K562 (cell line): ENCODE data around the gene HSD17B12. TPM values are rescaled to one million over a fixed set of nuclear protein-coding genes. Genes with fewer than 3 reads are reported as not detected.

Experiments used
- ERF ChIP-seq: fragments of 450-650 bp; formaldehyde crosslinking; IDR thresholded peaks from 2 replicates; pipeline ENCODE4 v1.4.0; 2020; ENCODE audit warnings: mild to moderate bottlenecking, mixed read lengths
- HDAC1 ChIP-seq, 2 experiments: fragments of 450-650 bp; IDR thresholded peaks; 2 replicates each; pipeline ENCODE4 v1.6.1; 2016 to 2017; ENCODE audit warnings: inconsistent platforms in 1 of 2, mild to moderate bottlenecking in 1 of 2, moderate library complexity in 1 of 2
- HDGF ChIP-seq: fragments of 450-650 bp; IDR thresholded peaks from 2 replicates; pipeline ENCODE4 v1.6.1; 2016
- HNRNPUL1 ChIP-seq: fragments of 200-400 bp; formaldehyde crosslinking; IDR thresholded peaks from 2 replicates; pipeline ENCODE4 v1.6.1; 2017; ENCODE audit warnings: low read length
- KAT8 ChIP-seq: fragments of 450-650 bp; IDR thresholded peaks from 2 replicates; pipeline ENCODE4 v1.6.1; 2016; ENCODE audit warnings: low read depth, mild to moderate bottlenecking
- MTA1 ChIP-seq: fragments of 450-650 bp; IDR thresholded peaks from 2 replicates; pipeline ENCODE4 v1.6.1; 2017; ENCODE audit warnings: borderline replicate concordance
- OTX1 ChIP-seq: fragments of 450-650 bp; formaldehyde crosslinking; IDR thresholded peaks from 2 replicates; pipeline ENCODE4 v1.4.0; 2022; ENCODE audit warnings: mild to moderate bottlenecking
- SAFB2 ChIP-seq: fragments of 200-400 bp; formaldehyde crosslinking; IDR thresholded peaks from 2 replicates; pipeline ENCODE4 v1.6.1; 2018; ENCODE audit warnings: borderline replicate concordance, low read length, low read depth, moderate library complexity; ENCODE audit not compliant: severe bottlenecking
- SETDB1 ChIP-seq: IDR thresholded peaks from one replicate; pipeline ENCODE4 v1.6.1; 2012; ENCODE audit warnings: low read length, control low read depth, inconsistent platforms
- SRSF7 ChIP-seq: fragments of 200-400 bp; formaldehyde crosslinking; optimal IDR thresholded peaks from 2 replicates; pipeline ENCODE3; 2017; ENCODE audit warnings: mild to moderate bottlenecking, low read depth, low read length
- ZNF57 ChIP-seq: fragments of 450-650 bp; formaldehyde crosslinking; IDR thresholded peaks from 2 replicates; pipeline ENCODE4 v1.4.0; 2020; ENCODE audit warnings: mild to moderate bottlenecking, moderate library complexity
- polyA plus RNA-seq, 8 experiments: library from polyadenylated mRNA; depleted of rRNA in 4 of 8; stranded (reverse) in 5 of 8; unstranded in 3 of 8; fragments of >200 nt; fragmentation: Nextera tagmentation in 2 of 8; fragmentation: Illumina TruSeq in 1 of 8; extraction: Ambion mirVana in 2 of 8; extraction: Trizol in 1 of 8; gene quantifications; 2 replicates each; pipeline versions ENCODE4 v1.2.1 to v1.2.3, GENCODE V29; 2011 to 2014; ENCODE audit warnings: inconsistent platforms in 1 of 8, missing spikeins in 1 of 8
- total RNA-seq, 7 experiments: library from RNA; depleted of rRNA in 6 of 7; stranded (reverse); fragments of >200 nt in 6 of 7; fragmentation: Illumina TruSeq in 2 of 7; extraction: Trizol in 2 of 7; gene quantifications; 2 replicates each; pipeline versions ENCODE4 v1.2.1 to v1.2.3, GENCODE V29; 2011 to 2021; ENCODE audit warnings: low replicate concordance in 1 of 7
- TF ChIP-seq, protein P1 (sequence below), 2 experiments: fragments of 200-800 bp in 1 of 2; sonication (Bioruptor generic) in 1 of 2; sonication (generic) in 1 of 2; formaldehyde crosslinking in 1 of 2; IDR thresholded peaks in 1 of 2; conservative IDR thresholded peaks in 1 of 2; 2 replicates each; pipeline versions ENCODE4 v1.5.0 to v1.6.1; 2016 to 2020; ENCODE audit warnings: missing compliant biosample characterization in 1 of 2, missing genetic modification characterization in 1 of 2, missing genetic modification reagents in 1 of 2
- TF ChIP-seq, protein P2 (sequence below): sonication (generic); formaldehyde crosslinking; IDR thresholded peaks from 2 replicates; pipeline ENCODE4 v1.8.0; 2022; ENCODE audit warnings: missing genetic modification reagents, mild to moderate bottlenecking, borderline replicate concordance
- TF ChIP-seq, protein P3 (sequence below): sonication (generic); formaldehyde crosslinking; IDR thresholded peaks from 2 replicates; pipeline ENCODE4 v1.8.0; 2022; ENCODE audit warnings: missing genetic modification reagents, mild to moderate bottlenecking, borderline replicate concordance
- TF ChIP-seq, protein P4 (sequence below), 2 experiments: IDR thresholded peaks; 2 replicates each; pipeline ENCODE4 v1.6.1; 2012; ENCODE audit warnings: improper control_type of control experiment in 2 of 2, low read depth in 2 of 2, low read length in 2 of 2, borderline replicate concordance in 1 of 2
- TF ChIP-seq, protein P5 (sequence below), 2 experiments: fragments of 450-650 bp; IDR thresholded peaks; 2 replicates each; pipeline ENCODE4 v1.6.1; 2016
- TF ChIP-seq, protein P6 (sequence below): fragments of 250-450 bp; sonication (Bioruptor Pico); IDR thresholded peaks from 2 replicates; pipeline ENCODE4 v1.5.0; 2021; ENCODE audit warnings: mild to moderate bottlenecking, borderline replicate concordance

The HSD17B12 gene
- total and polyA plus RNA-seq, 9 of the 15 experiments (the other 6 are each of a cell fraction or from before 2014, with no cell fraction given): 9.1 to 34.5 (median 23.3) TPM

DNA sequence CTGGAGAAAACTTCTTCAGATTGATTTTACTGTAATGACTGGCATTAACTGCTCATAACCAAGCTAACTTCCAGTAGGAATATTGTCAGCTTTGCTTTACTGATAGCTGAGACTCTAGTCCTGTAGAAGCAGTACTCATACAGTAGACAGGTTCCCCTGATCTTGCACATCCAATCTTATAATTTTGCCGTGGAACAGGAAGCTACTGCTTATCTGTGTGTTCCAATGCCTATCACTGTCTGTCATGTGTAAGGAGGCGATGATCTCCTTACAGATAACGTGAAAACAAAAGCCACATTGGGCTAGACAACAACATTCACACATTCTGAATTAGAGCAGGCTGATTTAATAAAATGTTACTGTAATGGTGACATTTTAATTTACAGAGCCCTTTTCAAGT lies 13.2 kb downstream of the HSD17B12 start (continued):
- TF ChIP-seq, protein P1, sequence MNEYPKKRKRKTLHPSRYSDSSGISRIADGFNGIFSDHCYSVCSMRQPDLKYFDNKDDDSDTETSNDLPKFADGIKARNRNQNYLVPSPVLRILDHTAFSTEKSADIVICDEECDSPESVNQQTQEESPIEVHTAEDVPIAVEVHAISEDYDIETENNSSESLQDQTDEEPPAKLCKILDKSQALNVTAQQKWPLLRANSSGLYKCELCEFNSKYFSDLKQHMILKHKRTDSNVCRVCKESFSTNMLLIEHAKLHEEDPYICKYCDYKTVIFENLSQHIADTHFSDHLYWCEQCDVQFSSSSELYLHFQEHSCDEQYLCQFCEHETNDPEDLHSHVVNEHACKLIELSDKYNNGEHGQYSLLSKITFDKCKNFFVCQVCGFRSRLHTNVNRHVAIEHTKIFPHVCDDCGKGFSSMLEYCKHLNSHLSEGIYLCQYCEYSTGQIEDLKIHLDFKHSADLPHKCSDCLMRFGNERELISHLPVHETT (CRISPR knock-in tag; conservative IDR thresholded peaks at IDR 0.05 in 1 of 2, IDR thresholded peaks at IDR 0.05 in 1 of 2): peak in 1 of 2 experiments; percentile 50; a peak in 2 of 4 replicates
- no peak for TF ChIP-seq SAFB2
- peak; percentile 69; the same call in 1 of the 2 replicates for TF ChIP-seq MTA1
- no peak for TF ChIP-seq HDGF
- no peak for TF ChIP-seq HDAC1 (IDR thresholded peaks at IDR 0.05)
- TF ChIP-seq SETDB1: no peak
- TF ChIP-seq, protein P2, sequence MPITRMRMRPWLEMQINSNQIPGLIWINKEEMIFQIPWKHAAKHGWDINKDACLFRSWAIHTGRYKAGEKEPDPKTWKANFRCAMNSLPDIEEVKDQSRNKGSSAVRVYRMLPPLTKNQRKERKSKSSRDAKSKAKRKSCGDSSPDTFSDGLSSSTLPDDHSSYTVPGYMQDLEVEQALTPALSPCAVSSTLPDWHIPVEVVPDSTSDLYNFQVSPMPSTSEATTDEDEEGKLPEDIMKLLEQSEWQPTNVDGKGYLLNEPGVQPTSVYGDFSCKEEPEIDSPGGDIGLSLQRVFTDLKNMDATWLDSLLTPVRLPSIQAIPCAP (CRISPR knock-in tag): no peak
- 0 out of 2 replicates have a peak, but pooled peaks have one; percentile 22 for TF ChIP-seq ERF (CRISPR knock-in tag)
- no peak for TF ChIP-seq HNRNPUL1
- TF ChIP-seq, protein P3, sequence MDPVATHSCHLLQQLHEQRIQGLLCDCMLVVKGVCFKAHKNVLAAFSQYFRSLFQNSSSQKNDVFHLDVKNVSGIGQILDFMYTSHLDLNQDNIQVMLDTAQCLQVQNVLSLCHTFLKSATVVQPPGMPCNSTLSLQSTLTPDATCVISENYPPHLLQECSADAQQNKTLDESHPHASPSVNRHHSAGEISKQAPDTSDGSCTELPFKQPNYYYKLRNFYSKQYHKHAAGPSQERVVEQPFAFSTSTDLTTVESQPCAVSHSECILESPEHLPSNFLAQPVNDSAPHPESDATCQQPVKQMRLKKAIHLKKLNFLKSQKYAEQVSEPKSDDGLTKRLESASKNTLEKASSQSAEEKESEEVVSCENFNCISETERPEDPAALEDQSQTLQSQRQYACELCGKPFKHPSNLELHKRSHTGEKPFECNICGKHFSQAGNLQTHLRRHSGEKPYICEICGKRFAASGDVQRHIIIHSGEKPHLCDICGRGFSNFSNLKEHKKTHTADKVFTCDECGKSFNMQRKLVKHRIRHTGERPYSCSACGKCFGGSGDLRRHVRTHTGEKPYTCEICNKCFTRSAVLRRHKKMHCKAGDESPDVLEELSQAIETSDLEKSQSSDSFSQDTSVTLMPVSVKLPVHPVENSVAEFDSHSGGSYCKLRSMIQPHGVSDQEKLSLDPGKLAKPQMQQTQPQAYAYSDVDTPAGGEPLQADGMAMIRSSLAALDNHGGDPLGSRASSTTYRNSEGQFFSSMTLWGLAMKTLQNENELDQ: no peak
- TF ChIP-seq, protein P4, sequence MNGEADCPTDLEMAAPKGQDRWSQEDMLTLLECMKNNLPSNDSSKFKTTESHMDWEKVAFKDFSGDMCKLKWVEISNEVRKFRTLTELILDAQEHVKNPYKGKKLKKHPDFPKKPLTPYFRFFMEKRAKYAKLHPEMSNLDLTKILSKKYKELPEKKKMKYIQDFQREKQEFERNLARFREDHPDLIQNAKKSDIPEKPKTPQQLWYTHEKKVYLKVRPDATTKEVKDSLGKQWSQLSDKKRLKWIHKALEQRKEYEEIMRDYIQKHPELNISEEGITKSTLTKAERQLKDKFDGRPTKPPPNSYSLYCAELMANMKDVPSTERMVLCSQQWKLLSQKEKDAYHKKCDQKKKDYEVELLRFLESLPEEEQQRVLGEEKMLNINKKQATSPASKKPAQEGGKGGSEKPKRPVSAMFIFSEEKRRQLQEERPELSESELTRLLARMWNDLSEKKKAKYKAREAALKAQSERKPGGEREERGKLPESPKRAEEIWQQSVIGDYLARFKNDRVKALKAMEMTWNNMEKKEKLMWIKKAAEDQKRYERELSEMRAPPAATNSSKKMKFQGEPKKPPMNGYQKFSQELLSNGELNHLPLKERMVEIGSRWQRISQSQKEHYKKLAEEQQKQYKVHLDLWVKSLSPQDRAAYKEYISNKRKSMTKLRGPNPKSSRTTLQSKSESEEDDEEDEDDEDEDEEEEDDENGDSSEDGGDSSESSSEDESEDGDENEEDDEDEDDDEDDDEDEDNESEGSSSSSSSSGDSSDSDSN (IDR thresholded peaks at IDR 0.05; ENCODE audit: borderline replicate concordance in 1 of 2, low read depth in 2 of 2, low read length in 2 of 2): no peak
- TF ChIP-seq SRSF7: no peak
- no peak for TF ChIP-seq ZNF57 (CRISPR knock-in tag)
- no peak for TF ChIP-seq KAT8
- TF ChIP-seq, protein P5, sequence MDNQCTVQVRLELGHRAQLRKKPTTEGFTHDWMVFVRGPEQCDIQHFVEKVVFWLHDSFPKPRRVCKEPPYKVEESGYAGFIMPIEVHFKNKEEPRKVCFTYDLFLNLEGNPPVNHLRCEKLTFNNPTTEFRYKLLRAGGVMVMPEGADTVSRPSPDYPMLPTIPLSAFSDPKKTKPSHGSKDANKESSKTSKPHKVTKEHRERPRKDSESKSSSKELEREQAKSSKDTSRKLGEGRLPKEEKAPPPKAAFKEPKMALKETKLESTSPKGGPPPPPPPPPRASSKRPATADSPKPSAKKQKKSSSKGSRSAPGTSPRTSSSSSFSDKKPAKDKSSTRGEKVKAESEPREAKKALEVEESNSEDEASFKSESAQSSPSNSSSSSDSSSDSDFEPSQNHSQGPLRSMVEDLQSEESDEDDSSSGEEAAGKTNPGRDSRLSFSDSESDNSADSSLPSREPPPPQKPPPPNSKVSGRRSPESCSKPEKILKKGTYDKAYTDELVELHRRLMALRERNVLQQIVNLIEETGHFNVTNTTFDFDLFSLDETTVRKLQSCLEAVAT (IDR thresholded peaks at IDR 0.05): no peak
- 0 out of 2 replicates have a peak, but pooled peaks have one; percentile 53 for TF ChIP-seq OTX1
- TF ChIP-seq, protein P6, sequence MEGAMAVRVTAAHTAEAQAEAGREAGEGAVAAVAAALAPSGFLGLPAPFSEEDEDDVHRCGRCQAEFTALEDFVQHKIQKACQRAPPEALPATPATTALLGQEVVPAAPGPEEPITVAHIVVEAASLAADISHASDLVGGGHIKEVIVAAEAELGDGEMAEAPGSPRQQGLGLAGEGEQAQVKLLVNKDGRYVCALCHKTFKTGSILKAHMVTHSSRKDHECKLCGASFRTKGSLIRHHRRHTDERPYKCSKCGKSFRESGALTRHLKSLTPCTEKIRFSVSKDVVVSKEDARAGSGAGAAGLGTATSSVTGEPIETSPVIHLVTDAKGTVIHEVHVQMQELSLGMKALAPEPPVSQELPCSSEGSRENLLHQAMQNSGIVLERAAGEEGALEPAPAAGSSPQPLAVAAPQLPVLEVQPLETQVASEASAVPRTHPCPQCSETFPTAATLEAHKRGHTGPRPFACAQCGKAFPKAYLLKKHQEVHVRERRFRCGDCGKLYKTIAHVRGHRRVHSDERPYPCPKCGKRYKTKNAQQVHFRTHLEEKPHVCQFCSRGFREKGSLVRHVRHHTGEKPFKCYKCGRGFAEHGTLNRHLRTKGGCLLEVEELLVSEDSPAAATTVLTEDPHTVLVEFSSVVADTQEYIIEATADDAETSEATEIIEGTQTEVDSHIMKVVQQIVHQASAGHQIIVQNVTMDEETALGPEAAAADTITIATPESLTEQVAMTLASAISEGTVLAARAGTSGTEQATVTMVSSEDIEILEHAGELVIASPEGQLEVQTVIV: no peak
